Measurements from ENCODE around the gene GLIPR2. TPM values are rescaled to one million over a fixed set of nuclear protein-coding genes. Genes with fewer than 3 reads are reported as not detected.

Gene GLIPR2
- polyA plus RNA-seq, 1 donor from 2014 or later: 8.0 TPM

GRCh38 chr9:36166168-36166927 lies 29.8 kb downstream of the GLIPR2 start:
- H3K79me2 ChIP-seq (replicated peaks; ENCODE audit: insufficient read depth, low read length): no peaks in the 10 kb centered on the region
- H3K36me3 ChIP-seq (ENCODE audit: insufficient read depth, low read length): no peaks in the 10 kb centered on the region
- H3K4me3 ChIP-seq (ENCODE audit: low read length): peak overlapping the region; percentile 61
- no peaks in the 10 kb centered on the region for H3F3A ChIP-seq (ENCODE audit: insufficient read depth, low read length, poor library complexity, severe bottlenecking)
- H3K27me3 ChIP-seq (ENCODE audit: insufficient read depth, low read depth, low read length): no peaks in the 10 kb centered on the region
- H3K27ac ChIP-seq (ENCODE audit: low read length): no peak overlapping the region
- H4K20me1 ChIP-seq (ENCODE audit: insufficient read depth): no peaks in the 10 kb centered on the region
- H3K4me2 ChIP-seq (ENCODE audit: low read length): no peak overlapping the region
- H3K9me3 ChIP-seq (ENCODE audit: low read length): no peaks in the 10 kb centered on the region
- peak overlapping the region; percentile 26 for H3K9ac ChIP-seq (ENCODE audit: low read length)
- peak; percentile 80 for TF ChIP-seq RAD21 (conservative IDR thresholded peaks at IDR 0.05)
- no peak for TF ChIP-seq POLR2AphosphoS5 (IDR thresholded peaks at IDR 0.05)
- TF ChIP-seq MXI1 (conservative IDR thresholded peaks at IDR 0.05; ENCODE audit: poor library complexity, severe bottlenecking): no peak
- no peak for TF ChIP-seq TAF1 (IDR thresholded peaks at IDR 0.05; ENCODE audit: low read depth)
- TF ChIP-seq CTCF (IDR thresholded peaks at IDR 0.05; ENCODE audit: poor library complexity, severe bottlenecking): peak; percentile 87
- peak; percentile 87 for TF ChIP-seq SMC3 (conservative IDR thresholded peaks at IDR 0.05; ENCODE audit: poor library complexity)
- no peak for TF ChIP-seq EP300 (conservative IDR thresholded peaks at IDR 0.05; ENCODE audit: poor library complexity, severe bottlenecking)
- H2AFZ ChIP-seq (ENCODE audit: low read depth, low read length): peak overlapping the region; percentile 14
- H3K9me2 ChIP-seq (ENCODE audit: insufficient read depth, low read length): no peaks in the 10 kb centered on the region

GRCh38 chr9:36169166-36169565 lies 32.6 kb downstream of the GLIPR2 start, which contains the start of gene CCIN:
TSS of gene CCIN (plus strand) at chr9:36169388. CDS start at chr9:36169503, 115 bp downstream.
- Histone ChIP-seq H3K9ac (ENCODE audit: low read length) (no peak within 1 kb of the TSS), H3K36me3 (ENCODE audit: insufficient read depth, low read length) (no peaks in the 10 kb centered on the region), H3K27ac (ENCODE audit: low read length) (no peak within 1 kb of the TSS), H3K4me2 (ENCODE audit: low read length) (no peak within 1 kb of the TSS), H4K20me1 (ENCODE audit: insufficient read depth) (no peaks in the 10 kb centered on the region), H3K4me3 (ENCODE audit: low read length) (no peak within 1 kb of the TSS), H3K27me3 (ENCODE audit: insufficient read depth, low read depth, low read length) (no peaks in the 10 kb centered on the region), H2AFZ (ENCODE audit: low read depth, low read length) (no peak within 1 kb of the TSS), H3K9me3 (ENCODE audit: low read length) (no peaks in the 10 kb centered on the region), H3K9me2 (ENCODE audit: insufficient read depth, low read length) (no peaks in the 10 kb centered on the region), H3F3A (ENCODE audit: insufficient read depth, low read length, poor library complexity, severe bottlenecking) (no peaks in the 10 kb centered on the region), H3K79me2 (replicated peaks; ENCODE audit: insufficient read depth, low read length) (no peaks in the 10 kb centered on the region)
- TF ChIP-seq REST (IDR thresholded peaks at IDR 0.05; ENCODE audit: borderline replicate concordance): no peak
- no peak for TF ChIP-seq POLR2AphosphoS5 (IDR thresholded peaks at IDR 0.05)
- TF ChIP-seq TAF1 (IDR thresholded peaks at IDR 0.05; ENCODE audit: low read depth): no peak
- TF ChIP-seq EZH2 (IDR thresholded peaks at IDR 0.05; ENCODE audit: borderline replicate concordance, insufficient read depth, low read length, poor library complexity, severe bottlenecking): no peak
- no peak for TF ChIP-seq MXI1 (conservative IDR thresholded peaks at IDR 0.05; ENCODE audit: poor library complexity, severe bottlenecking)
- no peak for TF ChIP-seq CTCF (IDR thresholded peaks at IDR 0.05; ENCODE audit: poor library complexity, severe bottlenecking)
- no peak for TF ChIP-seq RAD21 (conservative IDR thresholded peaks at IDR 0.05)
- no peak for TF ChIP-seq SMC3 (conservative IDR thresholded peaks at IDR 0.05; ENCODE audit: poor library complexity)
- no peak for TF ChIP-seq EP300 (conservative IDR thresholded peaks at IDR 0.05; ENCODE audit: poor library complexity, severe bottlenecking)

Data from neural cell (in vitro differentiated cells).